Effector memory CD8-positive, alpha-beta T cell (primary cell): Measurements from ENCODE around the gene CACNA2D1.
"Not testable (repeated sequence)": the region's sequence is repeated elsewhere in the genome, so short reads cannot be mapped to it uniquely, and the experiment has no call there.

Experiments
- ATAC-seq: fragments of 150-1000 bp; cut with Tn5 transposase; replicated peaks from 2 replicates; pipeline ENCODE4 v1.10.0; 2021; ENCODE audit warnings: mild to moderate bottlenecking, moderate library complexity
- DNase-seq, 3 experiments: peaks; one replicate each; pipeline ENCODE4 v3.0.0; 2021
- H3K27ac Mint-ChIP-seq, 2 donors: one replicate each; pipeline ENCODE4 v1.8.0; 2022; ENCODE audit warnings: mild to moderate bottlenecking in 2 of 2, mixed read lengths in 2 of 2, moderate library complexity in 2 of 2
- H3K27me3 Mint-ChIP-seq, 2 donors: one replicate each; pipeline ENCODE4 v1.8.0; 2022; ENCODE audit warnings: mixed read lengths in 2 of 2
- H3K36me3 Mint-ChIP-seq: one replicate; pipeline ENCODE4 v1.8.0; 2022; ENCODE audit warnings: mild to moderate bottlenecking, moderate library complexity, mixed read lengths; ENCODE audit not compliant: insufficient read depth
- H3K4me1 Mint-ChIP-seq, 2 donors: one replicate each; pipeline ENCODE4 v1.8.0; 2022; ENCODE audit warnings: low read depth in 2 of 2, mixed read lengths in 2 of 2
- H3K4me3 Mint-ChIP-seq, 2 donors: one replicate each; pipeline ENCODE4 v1.8.0; 2022; ENCODE audit warnings: mild to moderate bottlenecking in 2 of 2, mixed read lengths in 2 of 2, moderate library complexity in 2 of 2
- H3K9me3 Mint-ChIP-seq, 2 donors: one replicate each; pipeline ENCODE4 v1.8.0; 2022; ENCODE audit warnings: mixed read lengths in 2 of 2

The CACNA2D1 gene

DNA sequence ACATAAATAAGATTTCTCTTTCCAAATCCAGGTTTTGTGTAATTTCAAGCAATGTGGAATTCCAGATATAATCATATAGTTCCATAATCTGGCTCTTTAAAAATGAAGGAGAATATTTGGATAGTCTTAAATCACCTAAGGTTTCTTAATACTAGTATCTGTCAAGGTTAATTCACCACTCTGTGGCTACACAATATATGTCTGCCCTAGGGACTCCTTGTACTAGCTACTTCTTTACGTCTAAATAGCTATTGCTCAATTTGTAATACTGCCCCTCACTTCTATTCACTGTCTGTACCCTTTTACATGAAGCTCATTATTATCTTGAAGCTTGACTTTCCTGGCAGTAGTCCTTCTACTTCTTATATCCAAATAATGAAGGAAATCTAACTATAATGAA, 47.2 kb downstream of the CACNA2D1 start:
- Mint-ChIP-seq H3K27ac (no peak overlapping the region), H3K9me3 (peaks cover 0 to 12% of the 10 kb centered on the region in 2 donors), H3K4me3 (no peak overlapping the region), H3K36me3 (no peaks in the 10 kb centered on the region), H3K27me3 (no peaks in the 10 kb centered on the region), H3K4me1 (no peaks in the 10 kb centered on the region)
- DNase-seq (no peak), ATAC-seq (no peak)

GRCh38 chr7:82395147-82395546, 48.4 kb downstream of the CACNA2D1 start:
- Mint-ChIP-seq H3K36me3 (no peaks in the 10 kb centered on the region), H3K4me1 (no peaks in the 10 kb centered on the region), H3K4me3 (no peak overlapping the region), H3K27me3 (no peaks in the 10 kb centered on the region), H3K27ac (no peak overlapping the region), H3K9me3 (peaks cover 0 to 12% of the 10 kb centered on the region in 2 donors)
- ATAC-seq (no peak), DNase-seq (no peak)

- Mint-ChIP-seq H3K27me3 (no peaks in the 10 kb centered on the region), H3K36me3 (no peaks in the 10 kb centered on the region), H3K9me3 (peaks cover 0 to 12% of the 10 kb centered on the region in 2 donors), H3K27ac (no peak overlapping the region), H3K4me1 (no peaks in the 10 kb centered on the region), H3K4me3 (no peak overlapping the region)
- no peak for ATAC-seq
- no peak for DNase-seq
Measured at GRCh38 chr7:82393840-82394220, 49.7 kb downstream of the CACNA2D1 start.

DNA sequence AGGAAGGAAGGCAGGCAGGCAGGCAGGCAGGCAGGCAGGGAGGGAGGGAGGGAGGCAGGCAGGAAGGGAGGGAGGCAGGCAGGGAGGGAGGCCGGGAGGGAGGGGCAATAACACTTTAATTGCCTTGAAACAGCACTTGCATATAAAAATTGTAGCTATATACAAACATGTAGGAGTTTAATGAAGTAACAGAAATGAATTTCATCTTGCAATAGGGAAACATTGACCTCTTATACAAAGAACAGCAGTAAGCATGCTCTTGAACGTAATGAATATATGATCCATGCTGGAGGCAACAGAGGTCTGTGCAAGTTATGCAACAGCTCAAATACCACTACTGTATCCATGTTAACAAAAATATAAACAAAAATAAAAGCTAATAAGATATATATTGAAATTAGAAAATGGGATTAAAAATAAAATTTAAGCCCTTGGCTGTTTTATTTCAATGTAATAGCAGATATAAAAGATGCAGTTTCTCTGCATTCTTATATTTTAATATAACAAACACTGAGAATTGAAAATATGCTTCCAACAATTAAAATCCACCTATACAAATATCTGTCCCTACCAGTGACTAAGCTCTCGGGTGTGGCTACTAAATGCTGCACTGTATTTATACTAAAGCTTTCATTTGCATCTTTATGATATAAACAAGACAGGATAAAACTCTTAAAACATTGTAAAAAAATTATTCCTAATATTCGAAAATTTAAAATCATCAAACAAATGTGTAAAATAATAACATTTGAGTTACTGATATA, 50.3 kb downstream of the CACNA2D1 start:
- no peak for ATAC-seq
- no peaks in the 10 kb centered on the region for H3K36me3 Mint-ChIP-seq
- H3K27me3 Mint-ChIP-seq: no peaks in the 10 kb centered on the region
- no peak overlapping the region for H3K27ac Mint-ChIP-seq
- peaks cover 0 to 12% of the 10 kb centered on the region in 2 donors for H3K9me3 Mint-ChIP-seq
- no peaks in the 10 kb centered on the region for H3K4me1 Mint-ChIP-seq
- no peak overlapping the region for H3K4me3 Mint-ChIP-seq
- no peak for DNase-seq

- DNase-seq (no peak), ATAC-seq (no peak)
- Mint-ChIP-seq H3K4me1 (no peaks in the 10 kb centered on the region), H3K27ac (no peak overlapping the region), H3K4me3 (no peak overlapping the region), H3K27me3 (no peaks in the 10 kb centered on the region), H3K9me3 (peaks cover 0 to 9% of the 10 kb centered on the region in 2 donors), H3K36me3 (no peaks in the 10 kb centered on the region)
Measured at GRCh38 chr7:82390936-82391335, 52.6 kb downstream of the CACNA2D1 start.

DNA sequence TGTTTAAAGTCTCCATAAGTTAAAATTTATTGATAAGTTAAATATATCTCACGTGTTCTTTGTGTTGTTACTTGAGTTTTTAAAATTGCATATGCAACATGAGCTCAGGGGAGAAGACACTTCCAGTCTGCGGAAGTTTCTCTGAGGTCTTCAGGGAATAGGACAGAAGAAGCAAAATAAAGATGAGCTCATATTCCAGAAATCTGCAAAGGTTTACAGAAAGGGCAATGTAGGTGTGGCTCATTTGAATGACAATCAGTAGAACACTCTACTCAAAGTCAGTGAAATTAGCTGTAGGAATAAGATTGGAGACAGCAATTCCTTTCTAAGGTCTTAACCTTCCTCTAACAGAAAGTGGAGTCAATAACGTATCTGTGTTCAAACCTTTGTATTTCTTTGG, 53.7 kb downstream of the CACNA2D1 start:
- Mint-ChIP-seq H3K27me3 (no peaks in the 10 kb centered on the region), H3K9me3 (peaks cover 0 to 9% of the 10 kb centered on the region in 2 donors), H3K4me1 (no peaks in the 10 kb centered on the region)

GRCh38 chr7:82388138-82388537, 55.4 kb downstream of the CACNA2D1 start:
- ATAC-seq (no peak), DNase-seq (no peak)
- Mint-ChIP-seq H3K4me1 (no peaks in the 10 kb centered on the region), H3K36me3 (no peaks in the 10 kb centered on the region), H3K27me3 (no peaks in the 10 kb centered on the region), H3K4me3 (no peak overlapping the region), H3K27ac (no peak overlapping the region), H3K9me3 (peaks cover 0 to 4% of the 10 kb centered on the region in 2 donors)

More for the DNA sequence above, 53.7 kb downstream of the CACNA2D1 start:
- no peak overlapping the region for H3K4me3 Mint-ChIP-seq
- no peaks in the 10 kb centered on the region for H3K36me3 Mint-ChIP-seq
- ATAC-seq (no peak), DNase-seq (no peak)
- no peak overlapping the region for H3K27ac Mint-ChIP-seq

DNA sequence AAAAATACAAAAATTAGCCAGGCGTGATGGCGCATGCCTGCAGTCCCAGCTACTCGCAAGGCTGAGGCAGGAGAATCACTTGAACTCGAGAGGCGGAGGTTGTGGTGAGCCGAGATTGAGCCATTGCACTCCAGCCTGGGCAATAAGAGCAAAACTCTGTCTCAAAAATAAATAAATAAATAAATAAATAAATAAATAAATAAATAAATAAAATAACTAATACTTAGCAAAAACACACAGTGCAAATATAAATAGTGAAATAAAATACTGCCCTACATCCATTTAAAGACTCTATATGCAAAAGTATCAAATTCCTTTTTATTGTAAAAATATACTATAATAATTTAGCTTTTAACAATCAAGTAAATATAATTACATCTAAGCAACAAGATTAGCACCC, 57.0 kb downstream of the CACNA2D1 start:
- not testable (repeated sequence) for H3K9me3 Mint-ChIP-seq, H3K4me3 Mint-ChIP-seq, H3K4me1 Mint-ChIP-seq, H3K27ac Mint-ChIP-seq, ATAC-seq, DNase-seq, H3K27me3 Mint-ChIP-seq, H3K36me3 Mint-ChIP-seq

- no peaks in the 10 kb centered on the region for H3K9me3 Mint-ChIP-seq
- no peak for DNase-seq
Measured at GRCh38 chr7:82384779-82385178, 58.8 kb downstream of the CACNA2D1 start.

GRCh38 chr7:82384051-82384464, 59.5 kb downstream of the CACNA2D1 start:
- Mint-ChIP-seq H3K9me3 (no peaks in the 10 kb centered on the region), H3K27me3 (no peaks in the 10 kb centered on the region), H3K36me3 (no peaks in the 10 kb centered on the region), H3K4me3 (no peak overlapping the region), H3K4me1 (no peaks in the 10 kb centered on the region), H3K27ac (no peak overlapping the region)
- DNase-seq (no peak), ATAC-seq (no peak)

More at GRCh38 chr7:82384779-82385178, 58.8 kb downstream of the CACNA2D1 start:
- no peaks in the 10 kb centered on the region for H3K36me3 Mint-ChIP-seq
- no peak overlapping the region for H3K4me3 Mint-ChIP-seq
- ATAC-seq: no peak
- no peaks in the 10 kb centered on the region for H3K27me3 Mint-ChIP-seq
- no peaks in the 10 kb centered on the region for H3K4me1 Mint-ChIP-seq
- H3K27ac Mint-ChIP-seq: no peak overlapping the region

DNA sequence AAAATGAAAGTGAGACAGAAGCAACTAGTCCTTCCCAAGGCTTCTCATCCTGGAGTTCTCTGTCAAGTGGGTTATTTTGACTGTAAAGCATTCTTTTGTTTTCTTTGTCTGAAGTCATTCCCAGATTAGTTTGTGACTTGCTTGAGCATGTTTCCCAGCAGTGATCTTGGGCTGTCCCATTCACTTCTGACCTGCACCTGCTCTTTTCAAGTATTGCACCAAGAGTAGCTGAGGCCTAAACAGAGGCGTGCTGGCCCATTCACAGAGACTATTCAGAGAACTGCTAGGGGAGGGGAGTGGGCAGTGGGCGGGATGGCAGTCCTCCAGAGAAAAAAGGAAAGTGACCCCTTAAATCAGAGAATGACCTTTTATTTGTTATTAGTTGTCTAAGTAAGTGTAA, 61.3 kb downstream of the CACNA2D1 start:
- Mint-ChIP-seq H3K4me3 (no peak overlapping the region), H3K9me3 (no peaks in the 10 kb centered on the region), H3K27ac (no peak overlapping the region), H3K4me1 (no peaks in the 10 kb centered on the region), H3K27me3 (no peaks in the 10 kb centered on the region), H3K36me3 (no peaks in the 10 kb centered on the region)
- ATAC-seq: no peak
- no peak for DNase-seq

DNA sequence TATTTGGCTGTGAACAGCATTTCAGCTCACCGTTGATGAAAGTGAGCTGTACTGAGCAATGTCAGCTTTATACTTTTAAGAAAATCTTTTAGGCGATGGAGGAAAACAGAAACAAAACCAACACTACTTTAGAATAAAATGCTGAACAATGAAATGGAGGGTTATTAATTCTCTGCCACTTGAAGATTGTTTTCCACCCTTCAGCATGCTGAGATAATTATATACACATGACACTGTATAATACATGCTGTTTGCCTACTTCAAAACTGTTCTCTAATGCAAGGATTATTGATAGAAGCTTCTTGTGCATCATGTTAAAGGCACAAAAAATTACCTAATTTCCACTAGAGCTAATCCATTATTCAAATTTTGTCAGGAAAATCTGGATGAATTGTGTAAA, 66.8 kb downstream of the CACNA2D1 start:
- no peak for ATAC-seq
- DNase-seq: no peak
- Mint-ChIP-seq H3K9me3 (peaks cover 4 to 8% of the 10 kb centered on the region in 2 donors), H3K4me3 (no peak overlapping the region), H3K36me3 (no peaks in the 10 kb centered on the region), H3K4me1 (no peaks in the 10 kb centered on the region), H3K27me3 (no peaks in the 10 kb centered on the region), H3K27ac (no peak overlapping the region)

DNA sequence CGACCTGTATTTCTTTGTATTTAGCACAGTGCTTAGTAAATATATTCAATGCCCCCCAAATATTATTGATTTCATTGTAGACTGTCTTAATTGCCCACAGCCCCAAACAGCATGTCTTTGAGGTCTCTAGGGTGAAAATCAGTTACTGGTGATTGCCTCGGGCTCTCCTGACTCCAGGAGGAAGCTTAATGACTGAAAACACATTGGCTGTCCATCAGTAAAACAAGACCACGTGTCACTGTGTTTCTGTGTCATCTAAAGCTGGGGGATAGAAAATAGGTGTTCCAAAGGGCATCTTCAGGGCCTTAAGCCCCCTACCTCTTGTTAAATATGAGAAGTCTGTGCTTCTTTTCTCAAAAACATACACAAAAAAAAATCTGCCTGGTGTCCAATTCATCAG, 67.9 kb downstream of the CACNA2D1 start:
- Mint-ChIP-seq H3K27me3 (no peaks in the 10 kb centered on the region), H3K4me3 (no peak overlapping the region), H3K36me3 (no peaks in the 10 kb centered on the region), H3K9me3 (peaks cover 4 to 8% of the 10 kb centered on the region in 2 donors), H3K4me1 (no peaks in the 10 kb centered on the region), H3K27ac (no peak overlapping the region)
- no peak for ATAC-seq
- no peak for DNase-seq

DNA sequence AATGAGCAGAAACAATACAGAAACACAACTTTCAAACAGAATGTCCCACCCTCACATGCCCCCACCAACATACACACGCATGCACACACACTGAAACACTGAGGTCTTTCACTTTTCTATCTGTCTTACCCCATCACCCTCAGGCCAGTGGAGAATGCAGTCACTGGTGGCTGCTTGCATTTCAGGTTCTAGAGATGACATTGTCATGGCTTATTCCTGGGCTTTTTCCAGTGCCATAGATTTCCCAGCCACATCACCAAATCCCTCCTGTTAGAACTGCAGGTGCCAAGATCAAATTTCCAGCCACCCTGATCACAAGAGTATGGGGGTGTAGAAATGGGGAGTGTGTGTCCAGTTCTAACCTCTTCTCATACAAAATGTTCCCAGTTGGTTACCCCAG, 68.4 kb downstream of the CACNA2D1 start:
- no peak overlapping the region for H3K4me3 Mint-ChIP-seq
- H3K36me3 Mint-ChIP-seq: no peaks in the 10 kb centered on the region
- no peak for DNase-seq
- H3K27ac Mint-ChIP-seq: no peak overlapping the region
- peaks cover 4 to 8% of the 10 kb centered on the region in 2 donors for H3K9me3 Mint-ChIP-seq
- no peaks in the 10 kb centered on the region for H3K4me1 Mint-ChIP-seq
- ATAC-seq: no peak
- H3K27me3 Mint-ChIP-seq: no peaks in the 10 kb centered on the region
